Right kidney (tissue), 1 donor: ENCODE results near the gene CREBBP.

ENCODE experiments used
- DNase-seq: peaks from one replicate; pipeline ENCODE4 v3.0.0-alpha.2; 2016

CREBBP gene

DNA sequence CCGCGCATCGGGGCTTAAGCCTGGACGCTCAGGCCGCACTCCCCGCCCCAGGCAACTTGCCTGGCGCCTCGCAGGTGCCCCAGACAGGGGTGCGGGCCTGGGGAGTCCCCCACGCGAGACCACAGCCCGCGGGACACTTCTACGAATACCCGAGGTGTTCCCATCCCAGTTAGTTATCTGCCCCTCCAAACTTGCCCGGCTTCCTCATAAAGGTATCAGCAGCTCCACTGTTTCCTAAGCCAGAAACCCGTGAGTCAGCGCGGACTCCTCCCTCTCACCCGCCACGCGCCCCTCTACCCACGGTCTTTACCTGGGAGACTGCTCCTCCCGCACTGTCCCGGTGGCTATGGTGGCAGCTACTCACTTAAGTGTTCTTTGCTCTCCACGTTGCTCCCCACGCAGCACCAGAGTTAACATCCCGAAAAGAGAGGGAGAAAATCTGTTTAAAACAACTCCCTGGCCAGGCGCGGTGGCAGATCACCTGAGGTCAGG lies 1.0 kb upstream of the CREBBP start:
- no peak for DNase-seq

DNA sequence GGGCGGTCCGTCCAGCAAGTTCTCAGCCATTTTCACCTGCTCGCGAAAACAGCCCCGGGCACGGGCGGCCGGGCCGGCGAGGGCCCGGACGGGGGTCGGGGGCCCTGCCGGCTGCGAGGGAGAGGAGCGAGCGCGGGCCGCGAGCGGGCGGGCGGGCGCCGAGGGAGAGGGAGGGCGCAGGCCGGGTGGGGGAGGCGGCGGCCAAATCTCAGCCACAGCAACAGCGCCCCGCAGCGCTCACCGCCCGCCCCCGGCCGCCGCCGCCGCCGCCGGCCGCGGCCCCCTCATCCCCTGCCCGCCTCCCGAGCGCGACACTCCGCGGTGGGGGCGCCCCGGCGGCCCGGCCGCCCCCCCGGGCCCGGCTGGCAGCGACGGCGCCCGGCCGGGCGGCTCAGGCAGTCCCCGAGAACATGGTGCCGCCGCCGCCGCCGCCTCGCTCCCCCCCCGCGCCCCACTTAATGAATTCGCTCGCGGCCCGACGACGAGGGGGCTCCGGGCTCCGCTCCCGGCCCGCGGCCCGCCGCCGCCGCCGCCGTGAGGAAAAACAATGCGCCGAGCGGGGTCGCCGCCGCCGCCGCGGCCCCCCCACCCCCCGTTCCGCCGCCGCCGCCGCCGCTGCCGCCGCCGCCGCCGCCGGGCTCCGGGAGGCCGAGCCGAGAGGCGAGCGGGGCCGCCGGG lies 487 bp downstream of the CREBBP start:
- DNase-seq, result no peak

DNA sequence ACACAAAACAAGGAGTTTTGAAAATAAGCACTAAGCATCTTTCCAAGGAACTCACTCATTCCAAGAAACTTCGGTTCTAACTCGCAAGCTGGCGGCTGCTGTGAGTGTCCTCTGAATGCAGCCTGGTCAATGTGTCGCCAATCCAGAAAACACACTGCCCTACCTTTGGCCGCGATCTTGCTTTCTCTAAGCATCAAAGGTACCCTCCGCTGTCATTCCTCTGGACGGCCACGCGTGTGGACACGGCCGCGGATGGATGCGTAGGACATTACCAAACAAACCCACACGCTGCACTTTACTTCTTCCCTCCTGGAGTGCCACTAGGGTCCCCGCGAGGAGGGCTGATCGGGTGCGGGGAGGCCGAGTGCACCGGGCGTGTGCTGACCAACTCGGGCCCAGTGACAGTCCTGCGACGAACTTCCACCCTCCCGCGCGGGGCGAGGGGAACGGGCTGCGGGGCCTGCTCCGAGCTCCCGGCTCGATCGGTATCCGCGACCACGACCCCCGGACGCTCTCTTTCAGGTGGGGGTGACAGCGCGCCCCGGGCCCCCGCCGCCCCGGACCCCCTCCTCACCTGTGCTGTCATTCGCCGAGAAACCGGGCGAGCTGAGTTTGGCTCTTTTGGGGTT lies 1.1 kb downstream of the CREBBP start:
- DNase-seq, result peak; percentile 48

GRCh38 chr16:3878610-3879009 lies 1.9 kb downstream of the CREBBP start:
- no peak for DNase-seq

DNA sequence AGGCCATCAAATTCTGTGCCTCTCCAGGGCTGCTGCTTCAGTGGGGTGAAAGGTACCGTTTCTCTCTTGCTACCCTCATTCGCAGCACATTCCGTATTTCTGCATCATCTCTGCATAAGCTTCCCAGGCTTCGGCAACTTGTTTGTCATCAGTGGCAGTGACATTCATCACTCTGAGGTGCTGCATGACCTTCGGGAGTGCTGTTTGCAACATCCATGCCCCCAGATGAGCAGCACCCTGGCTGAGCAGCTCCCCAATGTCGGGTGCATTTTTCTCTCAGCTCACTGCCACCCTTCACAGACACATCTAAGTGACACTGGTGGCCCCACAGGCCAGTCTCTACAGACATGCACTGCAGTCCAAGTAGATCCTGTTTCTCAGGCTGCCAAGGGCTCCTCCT lies 3.8 kb downstream of the CREBBP start:
- DNase-seq, result no peak

- DNase-seq, result no peak
These were observed 4.4 kb downstream of the CREBBP start for GRCh38 chr16:3876160-3876559.

DNA sequence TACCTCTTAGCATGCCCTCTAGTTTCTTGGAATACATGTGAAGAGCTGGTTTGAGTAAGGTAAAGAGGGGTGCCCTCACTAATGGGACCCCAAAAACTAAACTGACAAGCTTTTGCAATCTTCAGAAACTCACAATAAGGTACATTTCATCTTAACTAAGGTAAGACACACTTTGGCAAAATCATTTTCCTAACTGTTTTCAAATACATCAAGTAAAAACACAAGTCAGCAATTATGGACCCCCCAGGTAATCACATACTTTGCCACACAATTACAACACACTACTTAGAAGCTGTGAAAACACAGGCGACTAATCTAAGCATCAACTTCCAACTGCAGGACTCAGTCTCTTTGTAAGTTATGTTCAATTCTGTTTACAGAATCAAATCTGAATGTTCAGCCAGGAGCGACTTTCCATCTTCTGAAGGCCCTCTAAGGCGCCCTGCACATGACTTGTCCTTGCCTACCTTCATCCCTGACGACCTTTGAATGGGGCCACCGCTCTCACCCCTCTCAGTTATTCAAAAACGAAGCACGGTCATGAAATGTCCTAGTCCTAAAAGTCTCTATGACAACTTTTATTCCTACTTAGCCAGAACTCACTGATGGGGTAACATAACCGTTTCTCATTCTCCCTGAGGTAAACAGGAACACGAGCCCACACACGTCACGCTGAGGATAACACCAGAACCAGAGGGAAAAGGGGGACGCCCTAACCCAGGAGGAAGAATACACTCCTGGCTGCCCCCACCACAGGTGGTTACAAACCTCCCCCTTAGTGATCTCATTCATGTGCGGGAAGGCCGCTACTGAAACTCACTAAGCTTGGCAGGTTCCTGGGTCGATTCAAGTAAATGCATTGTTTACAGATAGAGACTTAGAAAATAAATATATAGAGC lies 5.5 kb downstream of the CREBBP start:
- no peak for DNase-seq

DNA sequence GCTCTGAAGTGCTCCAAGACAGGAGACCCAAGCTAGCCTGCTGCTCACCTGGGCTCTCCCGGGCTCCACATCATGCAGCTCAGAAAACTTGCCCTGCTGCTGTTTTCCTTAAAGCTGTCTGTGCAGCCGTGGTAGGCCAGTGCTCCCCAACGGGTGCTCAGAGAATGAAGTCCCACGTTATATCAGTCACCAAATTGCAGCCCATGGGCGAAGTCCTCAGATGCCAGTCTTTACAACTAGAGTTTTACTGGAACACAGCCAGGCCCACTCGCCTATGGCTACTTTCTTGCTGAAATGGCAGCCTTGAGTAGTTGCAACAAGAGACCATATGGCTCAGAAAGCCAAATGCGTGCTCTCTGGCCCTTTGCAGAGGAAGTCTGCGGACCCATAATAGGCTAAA lies 6.3 kb downstream of the CREBBP start:
- DNase-seq, result no peak

GRCh38 chr16:3873482-3874173 lies 6.9 kb downstream of the CREBBP start:
- DNase-seq, result no peak

DNA sequence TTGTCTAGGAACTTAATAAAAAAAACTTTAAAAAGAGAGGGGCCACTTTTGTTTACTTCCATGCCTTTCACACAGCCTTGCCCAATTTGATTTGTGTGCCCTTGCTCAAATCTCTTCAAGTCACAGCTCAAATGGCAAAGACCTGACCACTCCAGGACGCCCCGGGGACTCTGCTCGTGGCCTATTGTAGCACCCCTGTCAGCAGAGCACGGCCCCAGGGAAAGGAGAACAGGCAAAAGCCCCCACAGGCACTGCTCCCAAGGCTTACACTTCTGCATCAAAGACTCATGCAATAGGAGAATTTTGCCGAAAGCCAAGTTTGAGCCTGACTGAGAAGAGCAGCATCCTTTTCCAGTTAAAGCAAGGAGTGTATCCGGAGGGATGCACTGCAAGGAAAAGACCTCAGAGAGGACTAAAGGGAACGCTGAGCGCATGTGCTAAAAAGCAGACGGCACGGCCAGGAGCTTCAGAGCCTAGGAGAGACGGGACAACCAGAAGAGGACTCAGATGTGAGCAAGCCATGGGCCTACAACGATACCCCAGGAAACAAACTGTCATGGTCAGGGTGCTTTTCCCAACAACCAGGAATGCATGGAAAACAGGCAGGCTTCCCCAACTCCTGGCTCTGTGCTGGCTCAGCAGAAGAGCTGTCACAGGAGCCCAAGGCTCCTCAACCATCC lies 8.2 kb downstream of the CREBBP start:
- no peak for DNase-seq

- DNase-seq, result no peak
These were observed 11.5 kb downstream of the CREBBP start for GRCh38 chr16:3868967-3869366.

DNA sequence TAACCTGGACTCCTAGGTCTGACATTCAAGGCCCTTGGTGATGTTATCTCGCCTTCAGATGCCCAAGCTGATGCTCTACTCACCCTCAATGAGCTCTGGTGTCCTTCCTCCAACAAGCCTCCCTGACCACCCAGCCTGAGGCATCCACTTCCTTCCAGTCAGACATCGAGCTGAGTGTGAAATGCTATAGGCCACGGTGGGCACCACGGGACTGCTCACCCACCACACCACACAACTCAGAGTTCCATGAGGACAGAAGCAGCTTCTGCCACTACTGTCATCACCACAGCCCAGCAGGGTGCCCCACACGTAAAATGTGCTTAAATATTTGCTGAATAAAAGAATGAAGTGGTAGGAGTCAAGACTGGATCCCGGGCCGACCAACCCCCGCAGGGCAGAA lies 12.0 kb downstream of the CREBBP start:
- no peak for DNase-seq

GRCh38 chr16:3866703-3867431 lies 13.6 kb downstream of the CREBBP start:
- DNase-seq, result no peak

- DNase-seq, result no peak
These were observed 15.3 kb downstream of the CREBBP start for GRCh38 chr16:3865241-3865640.

DNA sequence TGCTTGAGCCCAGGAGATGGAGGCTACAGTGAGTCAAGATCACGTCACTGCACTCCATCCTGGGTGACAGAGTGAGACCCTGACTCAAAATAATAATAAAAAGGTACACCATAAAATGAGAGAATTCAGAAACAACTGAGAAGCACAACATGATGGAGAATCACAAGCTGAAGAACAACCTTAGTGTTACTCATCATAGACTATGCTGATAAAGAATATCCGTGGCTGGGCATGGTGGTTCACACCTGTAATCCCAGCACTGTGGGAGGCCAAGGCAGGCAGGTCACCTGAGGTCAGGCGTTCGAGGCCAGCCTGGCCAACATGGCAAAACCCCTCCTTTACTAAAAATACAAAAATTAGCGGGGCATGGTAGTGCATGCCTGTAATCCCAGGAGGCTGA lies 16.0 kb downstream of the CREBBP start:
- no peak for DNase-seq

- DNase-seq, result no peak
These were observed 16.9 kb downstream of the CREBBP start for GRCh38 chr16:3863587-3863986.

- DNase-seq, result no peak
These were observed 18.6 kb downstream of the CREBBP start for GRCh38 chr16:3861808-3862451.

GRCh38 chr16:3859889-3860288 lies 20.6 kb downstream of the CREBBP start:
- no peak for DNase-seq

GRCh38 chr16:3858801-3859200 lies 21.7 kb downstream of the CREBBP start:
- DNase-seq, result no peak

DNA sequence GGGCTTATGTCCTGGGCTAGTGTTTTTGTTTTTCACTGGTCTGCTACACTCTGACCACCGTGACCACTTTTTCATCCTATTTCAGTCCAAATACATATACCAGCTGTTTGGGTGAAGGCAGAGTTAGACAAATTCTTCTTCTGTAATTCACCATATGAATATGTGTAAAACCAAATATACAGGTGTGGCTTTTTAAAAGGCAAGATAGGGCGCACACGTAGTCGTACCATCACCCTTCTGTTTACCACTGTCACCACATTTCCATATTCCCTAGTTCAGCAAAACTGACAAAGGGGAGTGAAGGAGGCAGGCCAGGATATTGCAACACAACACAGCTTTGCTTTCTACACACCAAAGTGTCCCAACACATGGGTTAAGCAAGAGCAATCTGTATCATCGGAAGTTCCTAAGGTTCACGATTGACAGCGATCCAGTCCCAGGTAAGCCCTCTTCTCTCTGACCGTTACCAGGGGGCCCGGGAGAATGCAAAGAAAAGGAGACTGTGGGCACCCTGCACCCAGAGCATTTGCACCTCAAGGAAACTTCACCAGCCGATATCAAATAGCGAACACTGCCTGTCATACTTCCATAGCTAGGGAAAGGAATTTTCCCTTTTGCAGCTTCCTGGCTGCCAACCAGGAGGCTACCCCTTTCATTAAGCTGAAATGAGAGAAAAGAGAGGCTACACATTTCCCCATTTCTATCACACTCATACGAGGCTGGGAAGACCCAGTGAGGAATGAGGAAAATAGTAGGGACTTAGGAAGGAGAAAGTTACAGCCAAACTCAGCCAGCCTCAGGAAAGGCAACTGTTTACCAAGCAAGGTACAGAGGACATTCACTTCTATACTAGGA lies 23.1 kb downstream of the CREBBP start:
- no peak for DNase-seq
